HG03039 (cell line): ENCODE results near the gene MAP1S.

Experiments used
- ATAC-seq: cut with Tn5 transposase; IDR thresholded peaks from one replicate; pipeline ENCODE4 v1.9.1; 2021; ENCODE audit warnings: mild to moderate bottlenecking, moderate library complexity; ENCODE audit not compliant: unreplicated experiment

The MAP1S gene, protein sequence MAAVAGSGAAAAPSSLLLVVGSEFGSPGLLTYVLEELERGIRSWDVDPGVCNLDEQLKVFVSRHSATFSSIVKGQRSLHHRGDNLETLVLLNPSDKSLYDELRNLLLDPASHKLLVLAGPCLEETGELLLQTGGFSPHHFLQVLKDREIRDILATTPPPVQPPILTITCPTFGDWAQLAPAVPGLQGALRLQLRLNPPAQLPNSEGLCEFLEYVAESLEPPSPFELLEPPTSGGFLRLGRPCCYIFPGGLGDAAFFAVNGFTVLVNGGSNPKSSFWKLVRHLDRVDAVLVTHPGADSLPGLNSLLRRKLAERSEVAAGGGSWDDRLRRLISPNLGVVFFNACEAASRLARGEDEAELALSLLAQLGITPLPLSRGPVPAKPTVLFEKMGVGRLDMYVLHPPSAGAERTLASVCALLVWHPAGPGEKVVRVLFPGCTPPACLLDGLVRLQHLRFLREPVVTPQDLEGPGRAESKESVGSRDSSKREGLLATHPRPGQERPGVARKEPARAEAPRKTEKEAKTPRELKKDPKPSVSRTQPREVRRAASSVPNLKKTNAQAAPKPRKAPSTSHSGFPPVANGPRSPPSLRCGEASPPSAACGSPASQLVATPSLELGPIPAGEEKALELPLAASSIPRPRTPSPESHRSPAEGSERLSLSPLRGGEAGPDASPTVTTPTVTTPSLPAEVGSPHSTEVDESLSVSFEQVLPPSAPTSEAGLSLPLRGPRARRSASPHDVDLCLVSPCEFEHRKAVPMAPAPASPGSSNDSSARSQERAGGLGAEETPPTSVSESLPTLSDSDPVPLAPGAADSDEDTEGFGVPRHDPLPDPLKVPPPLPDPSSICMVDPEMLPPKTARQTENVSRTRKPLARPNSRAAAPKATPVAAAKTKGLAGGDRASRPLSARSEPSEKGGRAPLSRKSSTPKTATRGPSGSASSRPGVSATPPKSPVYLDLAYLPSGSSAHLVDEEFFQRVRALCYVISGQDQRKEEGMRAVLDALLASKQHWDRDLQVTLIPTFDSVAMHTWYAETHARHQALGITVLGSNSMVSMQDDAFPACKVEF

GRCh38 chr19:17718947-17719711 is at the start of gene MAP1S:
Gene MAP1S, plus strand, starts transcription at chr19:17719480. Its CDS starts 23 bp downstream, at chr19:17719503.
- peak; percentile 69 for ATAC-seq

DNA sequence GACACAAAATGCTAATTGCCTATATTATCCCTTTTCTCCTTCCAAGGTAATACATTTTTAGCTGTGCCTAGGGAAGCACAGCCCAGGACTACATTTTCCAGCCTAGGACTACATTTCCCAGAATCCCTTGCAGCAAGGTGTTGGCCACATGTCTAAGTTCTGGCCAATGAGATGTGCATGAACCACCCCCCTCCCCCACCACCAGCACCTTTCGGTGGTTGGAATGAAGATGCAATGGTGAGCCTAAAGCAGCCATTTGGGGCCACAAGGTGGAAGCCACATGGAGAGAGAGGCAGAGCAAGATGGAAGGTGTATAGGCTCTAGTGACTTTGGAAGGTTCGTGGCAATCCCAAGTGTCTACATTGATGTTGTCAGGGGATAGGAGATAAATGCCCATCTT is 47.4 kb upstream of the MAP1S start:
- ATAC-seq: no peak

DNA sequence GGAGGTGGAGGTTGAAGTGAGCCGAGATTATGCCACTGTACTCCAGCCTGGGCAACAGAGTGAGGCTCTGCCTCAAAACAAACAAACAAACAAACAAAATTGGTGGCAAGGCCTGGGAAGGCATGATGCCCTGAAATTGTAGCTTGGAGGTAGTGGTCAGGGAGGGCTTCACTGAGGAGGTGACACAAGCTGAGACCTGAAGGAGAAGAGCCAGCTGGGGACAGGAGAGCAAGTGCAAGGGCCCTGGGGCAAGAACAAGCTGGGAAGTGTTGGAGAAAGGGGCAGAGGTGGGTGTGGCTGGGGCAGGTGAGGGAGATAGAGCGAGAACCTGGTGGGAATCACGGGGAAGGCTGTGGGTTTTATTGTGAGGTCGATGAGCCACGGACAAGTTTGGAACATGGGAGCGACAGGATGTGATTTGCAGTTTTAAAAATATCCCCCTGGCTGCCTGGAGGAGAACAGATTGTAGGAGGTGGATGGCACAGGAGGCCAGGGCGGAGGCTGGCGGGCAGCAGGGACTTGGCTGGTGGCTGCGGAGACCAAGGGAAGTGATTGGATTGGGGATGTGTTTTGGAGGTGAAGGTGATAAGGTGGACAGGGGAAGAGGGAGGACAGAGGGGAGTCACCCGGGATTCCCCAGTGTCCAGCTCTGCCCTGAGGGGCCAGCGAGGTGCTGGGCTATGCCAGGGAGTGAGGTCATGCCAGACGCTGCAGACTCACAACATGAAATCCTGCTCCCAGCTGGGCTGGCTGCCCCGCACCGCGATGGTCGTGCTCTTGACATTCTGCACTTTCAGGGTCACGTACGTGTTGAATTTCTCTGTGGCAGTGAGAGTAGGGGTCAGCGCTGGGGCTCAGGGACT is 45.1 kb upstream of the MAP1S start:
- no peak for ATAC-seq

GRCh38 chr19:17676295-17676694 is 43.0 kb upstream of the MAP1S start:
- ATAC-seq: no peak

DNA sequence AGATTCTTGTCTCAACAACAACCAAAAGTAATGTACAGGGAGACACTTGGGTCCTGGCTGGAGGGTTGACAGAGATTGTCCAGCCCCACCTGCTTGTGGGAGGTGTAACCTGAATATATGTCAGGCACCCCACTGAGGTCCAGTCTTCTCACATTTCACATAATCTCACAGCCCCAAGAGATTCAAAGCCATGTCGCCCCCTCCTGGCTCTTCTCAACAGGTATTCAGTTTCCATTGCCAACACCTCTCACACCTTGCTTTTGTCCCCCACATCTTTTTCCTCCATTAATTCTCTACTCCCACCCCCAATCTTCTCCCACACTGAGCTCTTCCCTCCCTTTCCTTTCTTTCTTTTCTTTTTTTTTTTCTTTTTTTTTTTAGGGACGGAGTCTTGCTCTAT is 42.3 kb upstream of the MAP1S start:
- ATAC-seq: no peak

DNA sequence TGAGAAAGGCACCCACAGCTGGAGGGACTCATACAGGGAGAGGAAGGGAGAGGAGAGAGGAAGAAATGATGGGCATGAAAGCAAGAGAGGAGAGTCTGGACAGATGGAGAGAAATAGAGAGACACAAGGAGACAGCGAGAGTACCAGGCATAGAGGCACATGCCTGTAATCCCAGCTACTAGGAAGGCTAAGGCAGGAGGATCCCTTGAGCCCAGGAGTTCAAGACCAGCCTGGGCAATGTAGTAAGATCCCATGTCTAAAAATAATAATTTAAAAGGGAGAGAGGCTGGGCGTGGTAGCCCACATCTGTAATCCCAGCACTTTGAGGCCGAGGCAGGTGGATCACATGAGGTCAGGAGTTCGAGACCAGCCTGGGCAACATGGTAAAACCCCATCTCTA is 40.4 kb upstream of the MAP1S start:
- no peak for ATAC-seq

DNA sequence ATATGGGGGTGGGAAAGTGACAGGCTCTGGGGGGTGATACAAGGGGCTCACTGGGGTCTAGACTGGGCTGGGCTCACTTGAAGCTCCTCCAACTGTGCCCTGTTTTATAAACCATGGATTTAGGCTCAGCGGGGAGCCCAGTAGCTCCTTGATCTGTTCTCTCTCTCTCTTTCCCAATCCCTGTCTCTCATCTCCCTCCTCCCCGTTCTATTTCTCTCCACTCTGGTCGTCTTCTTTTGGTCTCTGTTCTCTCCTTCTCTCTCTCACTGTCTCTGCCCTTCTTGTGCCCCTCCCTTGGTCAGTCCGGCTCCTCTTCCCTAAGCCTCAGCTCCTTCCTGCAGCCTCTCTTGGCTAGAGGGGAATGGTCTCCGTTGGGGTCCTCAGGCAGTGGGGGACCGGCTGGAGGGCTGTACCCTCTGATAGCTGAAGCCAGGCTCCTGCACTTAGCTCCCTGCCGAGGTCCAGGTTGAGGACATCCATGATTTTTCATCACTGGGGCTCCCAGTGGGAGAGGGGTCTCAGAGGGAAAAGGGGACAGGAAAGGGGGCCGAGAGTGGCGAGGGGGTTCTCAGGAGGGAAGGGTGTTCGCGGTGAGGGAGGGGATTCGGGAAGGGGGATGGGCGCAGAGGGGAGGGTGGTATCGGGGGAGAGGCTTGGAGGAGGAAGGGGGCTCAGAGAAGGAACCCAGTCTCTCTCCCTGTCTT is 39.6 kb upstream of the MAP1S start:
- ATAC-seq: no peak

GRCh38 chr19:17680230-17680722 is 39.0 kb upstream of the MAP1S start:
- no peak for ATAC-seq

DNA sequence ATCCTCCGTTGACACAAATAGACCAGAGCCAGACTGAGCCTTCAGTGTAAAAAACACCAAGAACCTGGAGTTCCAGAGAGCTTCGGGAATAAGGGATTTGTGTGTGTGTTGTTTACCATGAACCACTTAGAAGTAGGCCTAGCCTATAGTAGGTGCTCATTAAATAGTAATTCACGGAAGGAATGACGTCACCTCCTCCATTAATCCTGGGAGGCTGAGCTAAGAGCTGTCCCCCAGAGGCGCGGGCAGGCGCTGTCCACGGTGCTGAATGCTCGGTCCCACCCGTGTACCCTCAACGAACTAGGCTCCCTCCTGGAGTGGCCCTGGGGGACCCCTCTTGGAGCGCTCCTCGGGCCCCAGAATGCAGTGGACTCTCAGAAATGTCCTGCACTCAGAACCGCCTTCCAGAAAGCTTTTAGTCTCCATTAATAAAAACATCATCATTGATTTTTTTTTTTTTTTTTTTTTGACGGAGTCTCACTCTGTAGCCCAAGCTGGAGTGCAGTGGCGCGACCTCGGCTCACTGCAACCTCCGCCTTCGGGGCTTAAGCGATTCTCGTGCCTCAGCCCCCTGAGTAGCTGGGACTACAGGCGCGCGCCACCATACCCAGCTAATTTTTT is 37.7 kb upstream of the MAP1S start:
- no peak for ATAC-seq

- no peak for ATAC-seq
Measured at GRCh38 chr19:17682273-17682672, 37.0 kb upstream of the MAP1S start.

DNA sequence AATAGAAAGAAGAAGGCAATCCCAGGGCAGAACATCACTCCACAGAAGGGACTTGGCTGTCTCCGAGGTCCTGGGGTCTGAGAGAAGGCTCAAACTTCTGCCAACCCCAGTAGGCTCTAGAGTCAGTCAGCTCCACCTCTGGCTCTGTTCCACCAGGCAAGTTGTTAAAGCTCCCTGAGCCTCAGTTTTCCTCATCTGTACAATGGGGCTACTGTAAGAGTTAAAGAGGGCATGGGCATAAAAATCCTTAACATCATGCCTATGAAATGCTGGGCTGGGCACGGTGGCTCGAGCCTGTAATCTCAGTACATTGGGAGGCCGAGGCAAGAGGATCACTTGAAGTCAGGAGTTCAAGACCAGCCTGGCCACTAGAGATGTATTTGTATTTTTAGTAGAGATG is 36.2 kb upstream of the MAP1S start:
- no peak for ATAC-seq

DNA sequence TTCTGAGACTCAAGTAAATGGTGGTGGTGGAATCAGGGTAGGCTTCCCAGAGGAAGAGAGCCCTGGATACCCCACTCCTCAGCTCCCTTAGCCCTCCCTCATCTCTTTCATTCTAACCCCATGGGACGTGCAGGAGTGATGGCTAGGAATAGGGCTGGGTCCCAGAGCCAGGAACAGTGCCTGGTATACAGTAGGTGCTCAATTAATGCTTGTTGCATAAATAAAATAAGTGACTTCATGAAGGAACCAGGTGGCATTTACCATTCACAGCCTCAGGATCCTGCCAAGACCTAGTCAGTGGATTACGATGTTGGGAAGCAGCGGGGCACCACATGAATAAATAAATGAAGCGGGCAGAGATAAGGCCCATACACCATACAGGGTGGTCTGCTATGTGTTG is 35.0 kb upstream of the MAP1S start:
- ATAC-seq: no peak

DNA sequence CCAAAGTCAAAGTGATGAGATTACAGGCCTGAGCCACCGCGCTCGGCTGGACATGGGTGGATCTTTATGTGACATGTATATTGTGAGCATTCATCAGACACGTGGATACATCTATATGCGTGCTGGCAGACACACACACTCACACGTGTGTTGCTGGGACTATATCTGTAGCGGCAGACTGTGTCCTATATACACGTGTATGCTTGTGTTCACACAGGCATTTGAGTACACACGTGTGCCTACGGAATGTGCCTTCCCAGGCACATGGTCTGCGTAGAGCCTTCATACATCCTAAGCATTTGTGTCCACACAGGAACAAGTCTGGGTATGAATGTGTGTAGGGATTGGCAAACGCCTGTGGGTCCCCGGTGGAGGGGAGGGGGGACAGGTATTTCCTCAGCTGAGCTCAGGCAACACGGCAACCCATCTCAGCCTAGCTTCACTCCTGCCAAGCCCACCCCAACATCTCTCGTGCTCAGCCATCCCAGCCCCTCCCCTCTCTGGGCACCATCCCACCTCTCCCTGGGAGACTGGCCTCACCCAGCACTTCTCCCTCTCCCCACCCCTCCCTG is 33.7 kb upstream of the MAP1S start:
- ATAC-seq: no peak

- ATAC-seq: no peak
Measured at GRCh38 chr19:17686023-17686521, 33.2 kb upstream of the MAP1S start.

DNA sequence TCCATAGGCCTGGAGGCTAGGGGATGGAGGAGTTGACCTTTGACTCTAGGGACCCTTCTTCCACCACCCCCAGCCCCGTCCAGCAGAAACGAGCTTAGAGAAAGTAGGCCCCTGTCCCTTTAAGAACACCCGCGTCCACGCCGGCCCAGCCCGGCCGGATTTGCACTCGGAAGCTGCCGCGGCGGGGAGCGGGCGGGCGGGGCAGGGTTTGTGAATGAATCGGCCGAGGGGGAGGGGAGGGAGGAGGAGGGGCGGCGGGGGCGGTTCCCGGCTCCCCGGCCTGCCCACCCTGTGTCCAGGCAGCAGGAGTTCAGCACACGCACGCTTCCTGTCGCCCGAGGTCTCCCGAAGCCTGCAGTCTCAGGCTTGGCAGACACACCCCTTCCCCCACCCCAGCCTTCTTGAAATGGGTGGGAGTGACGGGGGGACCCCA is 32.7 kb upstream of the MAP1S start:
- ATAC-seq: no peak

DNA sequence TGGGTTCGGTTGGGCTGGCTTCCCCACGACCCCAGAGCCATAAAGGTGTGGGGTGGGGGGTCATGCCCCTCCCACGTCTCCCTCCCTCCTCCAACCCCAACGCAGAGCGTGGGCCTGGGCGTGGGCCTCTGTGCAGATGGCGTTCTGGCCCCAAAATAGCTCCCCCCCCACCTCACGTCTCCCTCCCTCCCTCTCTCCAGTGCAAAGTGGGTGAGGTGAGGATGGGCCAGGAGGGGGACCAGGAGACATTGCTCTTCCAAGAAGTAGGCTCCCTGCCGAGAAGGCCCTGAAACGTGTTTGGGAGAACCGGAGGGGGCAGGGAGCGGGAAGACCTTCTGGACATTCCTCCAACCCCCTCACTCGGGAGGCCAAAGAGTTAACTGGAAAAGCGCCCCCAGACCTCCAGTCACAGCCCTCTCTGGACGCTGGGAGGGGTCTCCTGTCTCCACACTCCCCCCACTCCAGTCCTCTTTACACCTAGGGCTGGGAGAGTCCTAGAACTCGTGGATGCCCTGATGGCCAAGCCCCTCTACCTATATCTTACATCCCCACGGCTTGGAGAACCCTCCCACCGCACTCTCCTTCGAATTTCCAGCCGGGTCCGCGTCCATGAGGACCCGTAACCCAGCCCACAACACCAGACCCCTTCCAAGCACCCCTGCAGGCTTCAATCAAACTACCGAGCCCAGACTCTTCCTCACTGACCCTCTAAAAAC is 32.0 kb upstream of the MAP1S start:
- no peak for ATAC-seq
